ENCODE measurements around the gene ZNF628. TPM values are rescaled to one million over a fixed set of nuclear protein-coding genes. Genes with fewer than 3 reads are reported as not detected.

Gene ZNF628
- total RNA-seq, 1 donor, result 2.9 TPM

DNA sequence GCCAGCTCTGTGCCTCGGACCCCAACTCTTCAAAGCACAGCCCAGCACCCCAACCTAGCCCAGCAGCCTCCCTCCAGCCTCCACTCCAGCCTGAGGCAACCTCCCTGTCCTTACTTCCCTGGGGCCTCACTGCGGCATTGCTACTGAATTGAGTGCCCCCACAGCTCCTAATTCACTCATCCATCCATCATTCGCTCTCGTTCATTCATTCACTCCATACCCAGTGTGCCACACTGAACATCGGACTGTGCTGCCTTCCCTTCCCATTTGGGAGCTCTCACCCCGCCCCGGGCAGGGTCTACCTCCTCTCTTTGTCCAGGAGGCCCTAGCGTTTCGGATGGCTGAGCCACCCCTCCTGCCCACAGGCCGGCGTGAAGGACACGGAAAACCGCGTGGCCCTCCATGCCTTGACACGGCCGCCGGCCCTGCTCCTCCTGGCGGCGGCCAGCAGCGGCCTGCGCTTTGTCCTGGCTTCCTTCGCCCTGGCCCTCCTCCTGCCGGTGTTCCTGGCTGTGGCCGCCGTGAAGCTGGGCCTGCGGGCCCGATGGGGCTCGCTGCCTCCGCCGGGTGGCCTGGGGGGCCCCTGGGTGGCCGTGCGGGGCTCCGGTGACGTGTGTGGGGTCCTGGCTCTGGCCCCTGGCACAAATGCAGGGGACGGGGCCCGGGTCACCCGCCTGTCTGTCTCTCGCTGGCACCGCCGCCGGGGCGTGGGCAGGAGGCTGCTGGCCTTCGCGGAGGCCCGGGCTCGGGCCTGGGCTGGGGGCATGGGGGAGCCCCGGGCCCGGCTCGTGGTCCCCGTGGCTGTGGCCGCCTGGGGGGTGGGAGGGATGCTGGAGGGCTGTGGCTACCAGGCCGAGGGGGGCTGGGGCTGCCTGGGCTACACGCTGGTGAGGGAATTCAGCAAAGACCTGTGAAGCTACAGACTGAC, 9.9 kb downstream of the ZNF628 start:
- Histone ChIP-seq H3K4me3 (ENCODE audit: insufficient read depth, low read length) (peak overlapping the region; percentile 87), H3K27me3 (ENCODE audit: insufficient read depth, low read length) (no peaks in the 10 kb centered on the region), H3K4me2 (ENCODE audit: insufficient read depth, low read length) (peak overlapping the region; percentile 88), H3K36me3 (ENCODE audit: insufficient read depth, low read length) (peaks cover 7% of the 10 kb centered on the region), H3K27ac (ENCODE audit: low read depth, low read length) (peak overlapping the region; percentile 99), H2AFZ (ENCODE audit: low read length) (no peak overlapping the region), H4K20me1 (ENCODE audit: insufficient read depth, low read length) (no peaks in the 10 kb centered on the region), H3K4me1 (ENCODE audit: insufficient read depth, low read length) (peaks cover 47% of the 10 kb centered on the region), H3K9me3 (ENCODE audit: low read depth, low read length) (no peaks in the 10 kb centered on the region), H3K79me2 (ENCODE audit: insufficient read depth, low read length) (peaks cover 23% of the 10 kb centered on the region)
- peak; percentile 81 for DNase-seq (ENCODE audit: insufficient read length, low spot score, missing footprints)
- TF ChIP-seq, protein P1, sequence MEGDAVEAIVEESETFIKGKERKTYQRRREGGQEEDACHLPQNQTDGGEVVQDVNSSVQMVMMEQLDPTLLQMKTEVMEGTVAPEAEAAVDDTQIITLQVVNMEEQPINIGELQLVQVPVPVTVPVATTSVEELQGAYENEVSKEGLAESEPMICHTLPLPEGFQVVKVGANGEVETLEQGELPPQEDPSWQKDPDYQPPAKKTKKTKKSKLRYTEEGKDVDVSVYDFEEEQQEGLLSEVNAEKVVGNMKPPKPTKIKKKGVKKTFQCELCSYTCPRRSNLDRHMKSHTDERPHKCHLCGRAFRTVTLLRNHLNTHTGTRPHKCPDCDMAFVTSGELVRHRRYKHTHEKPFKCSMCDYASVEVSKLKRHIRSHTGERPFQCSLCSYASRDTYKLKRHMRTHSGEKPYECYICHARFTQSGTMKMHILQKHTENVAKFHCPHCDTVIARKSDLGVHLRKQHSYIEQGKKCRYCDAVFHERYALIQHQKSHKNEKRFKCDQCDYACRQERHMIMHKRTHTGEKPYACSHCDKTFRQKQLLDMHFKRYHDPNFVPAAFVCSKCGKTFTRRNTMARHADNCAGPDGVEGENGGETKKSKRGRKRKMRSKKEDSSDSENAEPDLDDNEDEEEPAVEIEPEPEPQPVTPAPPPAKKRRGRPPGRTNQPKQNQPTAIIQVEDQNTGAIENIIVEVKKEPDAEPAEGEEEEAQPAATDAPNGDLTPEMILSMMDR (IDR thresholded peaks at IDR 0.05; ENCODE audit: extremely low read depth, low read depth, low read length), result no peak

DNA sequence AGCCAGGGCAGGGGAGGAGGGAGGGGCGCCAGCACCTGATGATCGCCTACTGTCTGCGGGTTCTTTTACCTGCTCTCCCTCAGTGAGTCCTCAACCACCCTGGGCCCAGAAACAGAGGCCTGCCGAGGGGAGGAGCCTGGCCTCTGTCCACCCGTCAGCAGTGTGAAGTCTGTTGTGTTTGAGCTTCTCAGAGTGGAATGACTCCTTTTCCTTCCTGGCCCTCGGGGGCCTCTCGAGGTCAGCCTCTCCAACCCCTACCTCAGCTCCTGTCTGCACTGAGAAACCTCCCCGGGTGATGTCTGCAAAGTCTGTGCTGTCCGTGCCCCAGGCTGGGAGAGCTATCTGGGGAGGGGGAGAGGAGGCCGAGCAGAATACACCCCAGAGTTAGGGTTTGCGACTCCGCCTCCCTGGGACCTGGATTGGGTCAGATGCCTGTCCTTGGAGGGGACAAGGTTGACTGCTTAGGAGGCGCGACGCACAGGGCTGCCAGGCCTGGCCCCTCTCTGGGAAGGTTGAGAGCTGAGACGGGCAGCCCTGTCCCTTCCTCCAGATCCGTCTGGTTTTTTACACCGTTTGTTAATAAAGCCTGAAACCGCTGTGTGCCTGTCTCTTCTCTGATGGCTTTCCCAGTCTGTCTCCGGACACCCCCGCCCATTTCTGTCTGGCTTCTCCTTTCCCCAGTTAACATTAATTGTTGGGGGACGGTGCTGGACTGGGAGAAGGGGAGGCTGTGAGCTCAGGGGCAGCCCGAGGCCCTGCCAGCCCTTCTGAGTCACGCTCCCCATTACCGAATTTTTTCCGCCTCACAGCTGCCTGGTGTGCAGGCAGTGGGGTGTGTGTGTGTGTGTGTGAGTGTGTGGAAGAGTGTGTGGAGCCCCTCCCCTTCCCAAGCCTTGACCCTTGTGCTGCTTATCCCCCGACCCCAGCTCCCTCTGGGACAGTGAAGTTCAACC, 10.8 kb downstream of the ZNF628 start:
- TF ChIP-seq, protein P1 (IDR thresholded peaks at IDR 0.05; ENCODE audit: extremely low read depth, low read depth, low read length), result no peak
- Histone ChIP-seq H2AFZ (ENCODE audit: low read length) (peak overlapping the region; percentile 35), H3K36me3 (ENCODE audit: insufficient read depth, low read length) (peaks cover 4% of the 10 kb centered on the region), H3K4me2 (ENCODE audit: insufficient read depth, low read length) (peak overlapping the region; percentile 83), H3K79me2 (ENCODE audit: insufficient read depth, low read length) (peaks cover 23% of the 10 kb centered on the region), H3K27me3 (ENCODE audit: insufficient read depth, low read length) (no peaks in the 10 kb centered on the region), H3K4me3 (ENCODE audit: insufficient read depth, low read length) (peak overlapping the region; percentile 62), H3K4me1 (ENCODE audit: insufficient read depth, low read length) (peaks cover 48% of the 10 kb centered on the region), H4K20me1 (ENCODE audit: insufficient read depth, low read length) (no peaks in the 10 kb centered on the region), H3K27ac (ENCODE audit: low read depth, low read length) (peak overlapping the region; percentile 99), H3K9me3 (ENCODE audit: low read depth, low read length) (no peaks in the 10 kb centered on the region)
- peak; percentile 100 for DNase-seq (ENCODE audit: insufficient read length, low spot score, missing footprints)

DNA sequence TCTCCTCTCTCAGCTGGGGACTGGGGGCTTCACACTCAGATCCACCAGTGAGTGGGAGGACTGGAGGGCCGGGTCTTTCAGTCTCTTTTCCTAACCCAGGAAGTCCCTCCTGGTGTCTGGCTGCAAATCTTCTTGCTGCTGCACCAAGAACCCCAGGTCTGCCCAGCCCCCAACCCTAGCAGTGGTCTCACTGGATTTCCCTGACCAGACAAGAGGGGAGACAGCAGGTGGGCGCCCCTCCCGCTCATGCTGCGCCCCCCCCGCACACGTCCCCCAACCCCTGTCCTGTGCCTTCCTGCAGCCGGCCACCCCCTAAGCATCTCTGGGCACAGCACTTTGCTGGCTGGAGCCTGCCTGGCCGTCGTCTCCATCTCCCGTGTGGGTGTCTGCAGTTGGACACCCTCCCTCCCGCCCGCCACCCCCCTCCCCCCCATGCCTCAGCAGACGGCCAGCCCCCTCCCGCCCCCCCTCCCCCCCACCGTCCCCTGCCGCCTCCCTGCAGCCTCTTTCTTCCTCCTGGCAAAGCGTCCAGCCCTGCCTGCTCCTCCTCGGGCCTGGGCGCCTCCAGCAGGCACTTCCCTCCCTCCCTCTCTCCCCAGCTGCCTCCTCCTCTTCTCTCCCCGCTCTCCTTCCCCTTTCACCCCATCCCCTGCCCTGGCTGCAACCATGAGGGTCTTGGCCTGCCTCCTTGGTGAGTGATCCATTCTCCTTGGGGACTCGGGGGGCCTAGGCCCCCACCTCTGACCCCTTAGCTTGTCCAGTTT, 11.7 kb downstream of the ZNF628 start, which contains the start of gene SSC5D:
SSC5D (plus strand) TSS at position 513 of the 764 bp plus-strand sequence; CDS start at position 667, 154 bp downstream.
- DNase-seq (ENCODE audit: insufficient read length, low spot score, missing footprints), result peak; percentile 98
- peak within 1 kb of the TSS; percentile 83 for H3K4me2 ChIP-seq (ENCODE audit: insufficient read depth, low read length)
- peaks cover 19% of the 10 kb centered on the region for H3K79me2 ChIP-seq (ENCODE audit: insufficient read depth, low read length)
- H3K27me3 ChIP-seq (ENCODE audit: insufficient read depth, low read length), result no peaks in the 10 kb centered on the region
- peak within 1 kb of the TSS; percentile 64 for H3K4me3 ChIP-seq (ENCODE audit: insufficient read depth, low read length)
- peaks cover 52% of the 10 kb centered on the region for H3K4me1 ChIP-seq (ENCODE audit: insufficient read depth, low read length)
- no peaks in the 10 kb centered on the region for H3K9me3 ChIP-seq (ENCODE audit: low read depth, low read length)
- H4K20me1 ChIP-seq (ENCODE audit: insufficient read depth, low read length), result no peaks in the 10 kb centered on the region
- TF ChIP-seq, protein P1 (IDR thresholded peaks at IDR 0.05; ENCODE audit: extremely low read depth, low read depth, low read length), result no peak
- peak within 1 kb of the TSS; percentile 99 for H3K27ac ChIP-seq (ENCODE audit: low read depth, low read length)
- H3K36me3 ChIP-seq (ENCODE audit: insufficient read depth, low read length), result no peaks in the 10 kb centered on the region
- peak within 1 kb of the TSS; percentile 56 for H2AFZ ChIP-seq (ENCODE audit: low read length)
